WTC11 (cell line): ENCODE data around the gene NUDCD2. TPM values are rescaled to one million over a fixed set of nuclear protein-coding genes. Genes with fewer than 3 reads are reported as not detected.

Experiments
- CDX4 ChIP-seq: fragments of 250-450 bp; sonication (Bioruptor Pico); IDR thresholded peaks from 2 replicates; pipeline ENCODE4 v1.9.0; 2021; ENCODE audit warnings: moderate library complexity, mild to moderate bottlenecking, inconsistent platforms, borderline replicate concordance
- CTCF ChIP-seq: fragments of 200-600 bp; IDR thresholded peaks from 2 replicates; pipeline ENCODE4 v1.8.0; 2022; ENCODE audit warnings: antibody characterized with exemption
- ESRRA ChIP-seq: sonication (generic); formaldehyde crosslinking; IDR thresholded peaks from 2 replicates; pipeline ENCODE4 v1.8.1; 2022; ENCODE audit warnings: mild to moderate bottlenecking, missing genetic modification reagents, borderline replicate concordance
- GABPB1 ChIP-seq: sonication (generic); formaldehyde crosslinking; IDR thresholded peaks from 2 replicates; pipeline ENCODE4 v1.8.1; 2023; ENCODE audit warnings: mild to moderate bottlenecking, missing genetic modification reagents
- HMGA2 ChIP-seq: fragments of 250-450 bp; sonication (Bioruptor Pico); IDR thresholded peaks from 2 replicates; pipeline ENCODE4 v1.4.0; 2021; ENCODE audit warnings: mild to moderate bottlenecking, moderate library complexity
- NFYB ChIP-seq: sonication (generic); formaldehyde crosslinking; conservative IDR thresholded peaks from 2 replicates; pipeline ENCODE4 v1.8.0; 2022; ENCODE audit warnings: low read depth, missing genetic modification reagents
- RELA ChIP-seq: sonication (generic); formaldehyde crosslinking; IDR thresholded peaks from 2 replicates; pipeline ENCODE4 v1.8.1; 2022; ENCODE audit warnings: missing genetic modification reagents, mild to moderate bottlenecking, borderline replicate concordance
- TCF7 ChIP-seq: sonication (generic); formaldehyde crosslinking; IDR thresholded peaks from 2 replicates; pipeline ENCODE4 v1.8.0; 2022; ENCODE audit warnings: mild to moderate bottlenecking, low read depth, missing genetic modification reagents, moderate library complexity
- ZBTB43 ChIP-seq: sonication (generic); formaldehyde crosslinking; IDR thresholded peaks from 2 replicates; pipeline ENCODE4 v1.8.1; 2023; ENCODE audit warnings: mild to moderate bottlenecking, missing genetic modification reagents
- ZNF121 ChIP-seq: sonication (generic); formaldehyde crosslinking; IDR thresholded peaks from 2 replicates; pipeline ENCODE4 v1.8.0; 2023; ENCODE audit warnings: missing genetic modification reagents
- ZNF219 ChIP-seq: sonication (generic); formaldehyde crosslinking; IDR thresholded peaks from 2 replicates; pipeline ENCODE4 v1.8.0; 2023; ENCODE audit warnings: missing genetic modification reagents, mild to moderate bottlenecking, borderline replicate concordance
- ZNF232 ChIP-seq: sonication (generic); formaldehyde crosslinking; IDR thresholded peaks from 2 replicates; pipeline ENCODE4 v1.8.0; 2022; ENCODE audit warnings: mild to moderate bottlenecking, missing genetic modification reagents
- total RNA-seq: library from RNA; stranded (reverse); gene quantifications from 3 replicates; pipeline ENCODE4 v1.2.3, GENCODE V29; 2021
- TF ChIP-seq, protein P1 (sequence below): sonication (generic); formaldehyde crosslinking; IDR thresholded peaks from 2 replicates; pipeline ENCODE4 v1.8.1; 2022; ENCODE audit warnings: mild to moderate bottlenecking, missing genetic modification reagents, moderate library complexity, borderline replicate concordance
- TF ChIP-seq, protein P2 (sequence below): sonication (generic); formaldehyde crosslinking; IDR thresholded peaks from 2 replicates; pipeline ENCODE4 v1.8.0; 2022; ENCODE audit warnings: missing genetic modification reagents
- TF ChIP-seq, protein P3 (sequence below): fragments of 250-450 bp; sonication (Bioruptor Pico); IDR thresholded peaks from 2 replicates; pipeline ENCODE4 v2.1.2; 2022; ENCODE audit warnings: mild to moderate bottlenecking, moderate library complexity
- TF ChIP-seq, protein P4 (sequence below): sonication (generic); formaldehyde crosslinking; IDR thresholded peaks from 2 replicates; pipeline ENCODE4 v1.8.1; 2023; ENCODE audit warnings: mild to moderate bottlenecking, missing genetic modification reagents
- TF ChIP-seq, protein P5 (sequence below): fragments of 250-450 bp; sonication (Bioruptor Pico); IDR thresholded peaks from 2 replicates; pipeline ENCODE4 v1.8.0; 2021; ENCODE audit warnings: mild to moderate bottlenecking
- TF ChIP-seq, protein P6 (sequence below): sonication (generic); formaldehyde crosslinking; IDR thresholded peaks from 2 replicates; pipeline ENCODE4 v1.8.0; 2023; ENCODE audit warnings: mild to moderate bottlenecking, missing genetic modification reagents
- TF ChIP-seq, protein P7 (sequence below): sonication (generic); formaldehyde crosslinking; IDR thresholded peaks from 2 replicates; pipeline ENCODE4 v1.8.0; 2022; ENCODE audit warnings: mild to moderate bottlenecking, missing genetic modification reagents

NUDCD2 gene
- total RNA-seq, 1 experiment from 2014 or later = 73.4 TPM

GRCh38 chr5:163505368-163506094 lies 45.6 kb upstream of the NUDCD2 start, which contains the start of gene MAT2B (continued):
- TF ChIP-seq, protein P1, sequence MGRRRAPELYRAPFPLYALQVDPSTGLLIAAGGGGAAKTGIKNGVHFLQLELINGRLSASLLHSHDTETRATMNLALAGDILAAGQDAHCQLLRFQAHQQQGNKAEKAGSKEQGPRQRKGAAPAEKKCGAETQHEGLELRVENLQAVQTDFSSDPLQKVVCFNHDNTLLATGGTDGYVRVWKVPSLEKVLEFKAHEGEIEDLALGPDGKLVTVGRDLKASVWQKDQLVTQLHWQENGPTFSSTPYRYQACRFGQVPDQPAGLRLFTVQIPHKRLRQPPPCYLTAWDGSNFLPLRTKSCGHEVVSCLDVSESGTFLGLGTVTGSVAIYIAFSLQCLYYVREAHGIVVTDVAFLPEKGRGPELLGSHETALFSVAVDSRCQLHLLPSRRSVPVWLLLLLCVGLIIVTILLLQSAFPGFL (CRISPR knock-in tag) = no peak
- TF ChIP-seq TCF7 (CRISPR knock-in tag) = no peak
- TF ChIP-seq GABPB1 (CRISPR knock-in tag) = peak; percentile 16; the same call in 1 of the 2 replicates
- TF ChIP-seq NFYB (CRISPR knock-in tag) = peak; percentile 78
- TF ChIP-seq, protein P2, sequence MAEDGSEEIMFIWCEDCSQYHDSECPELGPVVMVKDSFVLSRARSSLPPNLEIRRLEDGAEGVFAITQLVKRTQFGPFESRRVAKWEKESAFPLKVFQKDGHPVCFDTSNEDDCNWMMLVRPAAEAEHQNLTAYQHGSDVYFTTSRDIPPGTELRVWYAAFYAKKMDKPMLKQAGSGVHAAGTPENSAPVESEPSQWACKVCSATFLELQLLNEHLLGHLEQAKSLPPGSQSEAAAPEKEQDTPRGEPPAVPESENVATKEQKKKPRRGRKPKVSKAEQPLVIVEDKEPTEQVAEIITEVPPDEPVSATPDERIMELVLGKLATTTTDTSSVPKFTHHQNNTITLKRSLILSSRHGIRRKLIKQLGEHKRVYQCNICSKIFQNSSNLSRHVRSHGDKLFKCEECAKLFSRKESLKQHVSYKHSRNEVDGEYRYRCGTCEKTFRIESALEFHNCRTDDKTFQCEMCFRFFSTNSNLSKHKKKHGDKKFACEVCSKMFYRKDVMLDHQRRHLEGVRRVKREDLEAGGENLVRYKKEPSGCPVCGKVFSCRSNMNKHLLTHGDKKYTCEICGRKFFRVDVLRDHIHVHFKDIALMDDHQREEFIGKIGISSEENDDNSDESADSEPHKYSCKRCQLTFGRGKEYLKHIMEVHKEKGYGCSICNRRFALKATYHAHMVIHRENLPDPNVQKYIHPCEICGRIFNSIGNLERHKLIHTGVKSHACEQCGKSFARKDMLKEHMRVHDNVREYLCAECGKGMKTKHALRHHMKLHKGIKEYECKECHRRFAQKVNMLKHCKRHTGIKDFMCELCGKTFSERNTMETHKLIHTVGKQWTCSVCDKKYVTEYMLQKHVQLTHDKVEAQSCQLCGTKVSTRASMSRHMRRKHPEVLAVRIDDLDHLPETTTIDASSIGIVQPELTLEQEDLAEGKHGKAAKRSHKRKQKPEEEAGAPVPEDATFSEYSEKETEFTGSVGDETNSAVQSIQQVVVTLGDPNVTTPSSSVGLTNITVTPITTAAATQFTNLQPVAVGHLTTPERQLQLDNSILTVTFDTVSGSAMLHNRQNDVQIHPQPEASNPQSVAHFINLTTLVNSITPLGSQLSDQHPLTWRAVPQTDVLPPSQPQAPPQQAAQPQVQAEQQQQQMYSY (CRISPR knock-in tag) = no peak
- no peak for TF ChIP-seq RELA
- 0 out of 2 replicates have a peak, but pooled peaks have one; percentile 25 for TF ChIP-seq ZNF232
- TF ChIP-seq, protein P3, sequence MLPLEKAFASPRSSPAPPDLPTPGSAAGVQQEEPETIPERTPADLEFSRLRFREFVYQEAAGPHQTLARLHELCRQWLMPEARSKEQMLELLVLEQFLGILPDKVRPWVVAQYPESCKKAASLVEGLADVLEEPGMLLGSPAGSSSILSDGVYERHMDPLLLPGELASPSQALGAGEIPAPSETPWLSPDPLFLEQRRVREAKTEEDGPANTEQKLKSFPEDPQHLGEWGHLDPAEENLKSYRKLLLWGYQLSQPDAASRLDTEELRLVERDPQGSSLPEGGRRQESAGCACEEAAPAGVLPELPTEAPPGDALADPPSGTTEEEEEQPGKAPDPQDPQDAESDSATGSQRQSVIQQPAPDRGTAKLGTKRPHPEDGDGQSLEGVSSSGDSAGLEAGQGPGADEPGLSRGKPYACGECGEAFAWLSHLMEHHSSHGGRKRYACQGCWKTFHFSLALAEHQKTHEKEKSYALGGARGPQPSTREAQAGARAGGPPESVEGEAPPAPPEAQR = no peak
- TF ChIP-seq, protein P4, sequence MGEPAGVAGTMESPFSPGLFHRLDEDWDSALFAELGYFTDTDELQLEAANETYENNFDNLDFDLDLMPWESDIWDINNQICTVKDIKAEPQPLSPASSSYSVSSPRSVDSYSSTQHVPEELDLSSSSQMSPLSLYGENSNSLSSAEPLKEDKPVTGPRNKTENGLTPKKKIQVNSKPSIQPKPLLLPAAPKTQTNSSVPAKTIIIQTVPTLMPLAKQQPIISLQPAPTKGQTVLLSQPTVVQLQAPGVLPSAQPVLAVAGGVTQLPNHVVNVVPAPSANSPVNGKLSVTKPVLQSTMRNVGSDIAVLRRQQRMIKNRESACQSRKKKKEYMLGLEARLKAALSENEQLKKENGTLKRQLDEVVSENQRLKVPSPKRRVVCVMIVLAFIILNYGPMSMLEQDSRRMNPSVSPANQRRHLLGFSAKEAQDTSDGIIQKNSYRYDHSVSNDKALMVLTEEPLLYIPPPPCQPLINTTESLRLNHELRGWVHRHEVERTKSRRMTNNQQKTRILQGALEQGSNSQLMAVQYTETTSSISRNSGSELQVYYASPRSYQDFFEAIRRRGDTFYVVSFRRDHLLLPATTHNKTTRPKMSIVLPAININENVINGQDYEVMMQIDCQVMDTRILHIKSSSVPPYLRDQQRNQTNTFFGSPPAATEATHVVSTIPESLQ = no peak
- no peak for TF ChIP-seq ZNF219 (CRISPR knock-in tag)
- TF ChIP-seq CTCF = no peak
- TF ChIP-seq, protein P5, sequence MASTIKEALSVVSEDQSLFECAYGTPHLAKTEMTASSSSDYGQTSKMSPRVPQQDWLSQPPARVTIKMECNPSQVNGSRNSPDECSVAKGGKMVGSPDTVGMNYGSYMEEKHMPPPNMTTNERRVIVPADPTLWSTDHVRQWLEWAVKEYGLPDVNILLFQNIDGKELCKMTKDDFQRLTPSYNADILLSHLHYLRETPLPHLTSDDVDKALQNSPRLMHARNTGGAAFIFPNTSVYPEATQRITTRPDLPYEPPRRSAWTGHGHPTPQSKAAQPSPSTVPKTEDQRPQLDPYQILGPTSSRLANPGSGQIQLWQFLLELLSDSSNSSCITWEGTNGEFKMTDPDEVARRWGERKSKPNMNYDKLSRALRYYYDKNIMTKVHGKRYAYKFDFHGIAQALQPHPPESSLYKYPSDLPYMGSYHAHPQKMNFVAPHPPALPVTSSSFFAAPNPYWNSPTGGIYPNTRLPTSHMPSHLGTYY (CRISPR knock-in tag) = no peak
- TF ChIP-seq ESRRA (CRISPR knock-in tag) = 0 out of 2 replicates have a peak, but pooled peaks have one; percentile 45
- TF ChIP-seq, protein P6, sequence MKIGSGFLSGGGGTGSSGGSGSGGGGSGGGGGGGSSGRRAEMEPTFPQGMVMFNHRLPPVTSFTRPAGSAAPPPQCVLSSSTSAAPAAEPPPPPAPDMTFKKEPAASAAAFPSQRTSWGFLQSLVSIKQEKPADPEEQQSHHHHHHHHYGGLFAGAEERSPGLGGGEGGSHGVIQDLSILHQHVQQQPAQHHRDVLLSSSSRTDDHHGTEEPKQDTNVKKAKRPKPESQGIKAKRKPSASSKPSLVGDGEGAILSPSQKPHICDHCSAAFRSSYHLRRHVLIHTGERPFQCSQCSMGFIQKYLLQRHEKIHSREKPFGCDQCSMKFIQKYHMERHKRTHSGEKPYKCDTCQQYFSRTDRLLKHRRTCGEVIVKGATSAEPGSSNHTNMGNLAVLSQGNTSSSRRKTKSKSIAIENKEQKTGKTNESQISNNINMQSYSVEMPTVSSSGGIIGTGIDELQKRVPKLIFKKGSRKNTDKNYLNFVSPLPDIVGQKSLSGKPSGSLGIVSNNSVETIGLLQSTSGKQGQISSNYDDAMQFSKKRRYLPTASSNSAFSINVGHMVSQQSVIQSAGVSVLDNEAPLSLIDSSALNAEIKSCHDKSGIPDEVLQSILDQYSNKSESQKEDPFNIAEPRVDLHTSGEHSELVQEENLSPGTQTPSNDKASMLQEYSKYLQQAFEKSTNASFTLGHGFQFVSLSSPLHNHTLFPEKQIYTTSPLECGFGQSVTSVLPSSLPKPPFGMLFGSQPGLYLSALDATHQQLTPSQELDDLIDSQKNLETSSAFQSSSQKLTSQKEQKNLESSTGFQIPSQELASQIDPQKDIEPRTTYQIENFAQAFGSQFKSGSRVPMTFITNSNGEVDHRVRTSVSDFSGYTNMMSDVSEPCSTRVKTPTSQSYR (CRISPR knock-in tag) = no peak; the same call in 1 of the 2 replicates
- TF ChIP-seq CDX4 (CRISPR knock-in tag) = no peak
- TF ChIP-seq, protein P7, sequence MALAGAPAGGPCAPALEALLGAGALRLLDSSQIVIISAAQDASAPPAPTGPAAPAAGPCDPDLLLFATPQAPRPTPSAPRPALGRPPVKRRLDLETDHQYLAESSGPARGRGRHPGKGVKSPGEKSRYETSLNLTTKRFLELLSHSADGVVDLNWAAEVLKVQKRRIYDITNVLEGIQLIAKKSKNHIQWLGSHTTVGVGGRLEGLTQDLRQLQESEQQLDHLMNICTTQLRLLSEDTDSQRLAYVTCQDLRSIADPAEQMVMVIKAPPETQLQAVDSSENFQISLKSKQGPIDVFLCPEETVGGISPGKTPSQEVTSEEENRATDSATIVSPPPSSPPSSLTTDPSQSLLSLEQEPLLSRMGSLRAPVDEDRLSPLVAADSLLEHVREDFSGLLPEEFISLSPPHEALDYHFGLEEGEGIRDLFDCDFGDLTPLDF = peak; percentile 61; the same call in 1 of the 2 replicates
- no peak for TF ChIP-seq ZBTB43
- TF ChIP-seq HMGA2 (CRISPR knock-in tag) = no peak
- no peak for TF ChIP-seq ZNF121
